Endothelial cell of umbilical vein (primary cell): ENCODE measurements around the gene TBC1D14. TPM values are rescaled to one million over a fixed set of nuclear protein-coding genes. Genes with fewer than 3 reads are reported as not detected.

Experiments
- BruUV-seq: library from RNA; stranded (reverse); fragments of 400-500 nt; replicated peaks from 2 replicates; lab custom pipeline; 2021; lab: Mats Ljungman, UMichigan
- CTCF ChIA-PET: fragments of 300-600, 350-600 bp; sonication (Branson Sonifier 250); formaldehyde crosslinking; loops from one replicate; lab custom pipeline; 2021; ENCODE audit warnings: antibody characterized with exemption, inconsistent platforms; lab: Charles Lee
- POLR2A ChIA-PET: fragments of 300-600, 350-600 bp; sonication (Branson Sonifier 250); formaldehyde crosslinking; loops from one replicate; lab custom pipeline; 2021; ENCODE audit warnings: antibody characterized with exemption, inconsistent platforms; lab: Charles Lee
- DNase-seq: peaks from one replicate; pipeline ENCODE4 v3.0.0-alpha.2; 2011; ENCODE audit warnings: low read depth, low spot score
- FAIRE-seq: peaks from 2 replicates; lab custom pipeline; 2011; peaks lifted over from hg19 to GRCh38; lab: Jason Lieb, UNC
- H2AFZ ChIP-seq: 2 replicates; pipeline ENCODE4 v1.6.0; 2012; ENCODE audit warnings: low read depth, low read length, control low read depth, inconsistent platforms
- H3K27ac ChIP-seq: 2 replicates; pipeline ENCODE4 v1.5.1; 2011; ENCODE audit warnings: low read depth, mild to moderate bottlenecking, control low read depth, low read length, moderate library complexity; ENCODE audit not compliant: insufficient read depth
- H3K27me3 ChIP-seq, 2 experiments: 2 replicates each; pipeline versions ENCODE4 v1.6.0 to v1.6.1; 2011; ENCODE audit warnings: low read length in 2 of 2, mixed read lengths in 1 of 2; ENCODE audit not compliant: control insufficient read depth in 2 of 2, insufficient read depth in 2 of 2
- H3K36me3 ChIP-seq, 2 experiments: 2 replicates in 1 of 2; 3 replicates in 1 of 2; pipeline ENCODE4 v1.5.1; 2011; ENCODE audit warnings: low read length in 2 of 2, mild to moderate bottlenecking in 1 of 2, moderate library complexity in 1 of 2; ENCODE audit not compliant: control insufficient read depth in 2 of 2, insufficient read depth in 2 of 2; ENCODE audit errors: extremely low read depth in 1 of 2
- H3K4me1 ChIP-seq: 3 replicates; pipeline ENCODE4 v1.5.1; 2011; ENCODE audit warnings: mild to moderate bottlenecking, low read length; ENCODE audit not compliant: control insufficient read depth, insufficient read depth; ENCODE audit errors: extremely low read depth
- H3K4me2 ChIP-seq: 2 replicates; pipeline ENCODE4 v1.6.1; 2011; ENCODE audit warnings: low read length, control low read depth, mixed read lengths; ENCODE audit not compliant: insufficient read depth
- H3K4me3 ChIP-seq, 3 experiments: fragments of 200-600 bp in 1 of 3; sonication (generic), shearing (Covaris generic) in 1 of 3; replicated peaks in 1 of 3; 2 replicates each; pipeline ENCODE4 v1.5.1; 2011 to 2016; ENCODE audit warnings: control low read depth in 3 of 3, low read length in 3 of 3, mild to moderate bottlenecking in 2 of 3, inconsistent platforms in 1 of 3, low read depth in 1 of 3, moderate library complexity in 1 of 3; ENCODE audit not compliant: insufficient read depth in 1 of 3
- H3K79me2 ChIP-seq: 2 replicates; pipeline ENCODE4 v1.6.0; 2012; ENCODE audit warnings: low read length, inconsistent platforms; ENCODE audit not compliant: control insufficient read depth, insufficient read depth
- H3K9ac ChIP-seq: replicated peaks from 2 replicates; pipeline ENCODE3; 2011; ENCODE audit warnings: low read length, control low read depth; ENCODE audit not compliant: insufficient read depth; ENCODE audit errors: extremely low read depth
- H3K9me1 ChIP-seq: replicated peaks from 3 replicates; pipeline ENCODE4 v1.6.0; 2011; ENCODE audit warnings: mild to moderate bottlenecking, low read length; ENCODE audit not compliant: control insufficient read depth, insufficient read depth; ENCODE audit errors: extremely low read depth
- H3K9me3 ChIP-seq: replicated peaks from 2 replicates; pipeline ENCODE4 v1.5.1; 2012; ENCODE audit warnings: low read length, inconsistent platforms; ENCODE audit not compliant: control insufficient read depth, insufficient read depth
- H4K20me1 ChIP-seq: replicated peaks from 2 replicates; pipeline ENCODE3; 2011; ENCODE audit warnings: mild to moderate bottlenecking, low read length; ENCODE audit not compliant: control insufficient read depth, insufficient read depth; ENCODE audit errors: extremely low read depth
- CTCF ChIP-seq, 2 donors: IDR thresholded peaks; 1 replicate in 1 of 2; 2 replicates in 1 of 2; pipeline ENCODE4 v1.5.1; 2011; ENCODE audit warnings: low read length in 2 of 2, mild to moderate bottlenecking in 2 of 2, moderate library complexity in 2 of 2, control low read depth in 1 of 2, inconsistent platforms in 1 of 2, low read depth in 1 of 2; ENCODE audit not compliant: insufficient read depth in 1 of 2; ENCODE audit errors: extremely low read depth in 1 of 2
- EZH2 ChIP-seq: IDR thresholded peaks from 2 replicates; pipeline ENCODE4 v1.6.1; 2012; ENCODE audit warnings: borderline replicate concordance, low read depth, mild to moderate bottlenecking, moderate library complexity, low read length, inconsistent platforms; ENCODE audit not compliant: severe bottlenecking
- GATA2 ChIP-seq: IDR thresholded peaks from 2 replicates; pipeline ENCODE4 v1.7.0; 2011; ENCODE audit warnings: low read depth, mild to moderate bottlenecking, moderate library complexity, mixed read lengths, low read length; ENCODE audit not compliant: insufficient read length, insufficient read depth
- dilution Hi-C: fragments of 300-500 bp; cut with MboI; formaldehyde crosslinking; loops from one replicate; pipeline ENCODE4 v1.15.0; 2019; ENCODE audit warnings: low sequenced_read_pairs; ENCODE audit not compliant: extremely low pct_ligation_motif_present
- intact Hi-C: fragments of 100-400 bp; cut with micrococcal nuclease; formaldehyde crosslinking; loops from one replicate; pipeline ENCODE4 v1.10.0; 2022
- polyA plus RNA-seq, 4 experiments: library from polyadenylated mRNA; depleted of rRNA in 3 of 4; stranded (reverse) in 3 of 4; unstranded in 1 of 4; fragments of >200 nt; gene quantifications; 2 replicates each; pipeline versions ENCODE4 v1.2.1 to v1.2.3, GENCODE V29; 2011 to 2012; ENCODE audit warnings: missing spikeins in 1 of 4
- total RNA-seq: library from RNA; stranded (reverse); gene quantifications from 2 replicates; pipeline ENCODE4 v1.2.3, GENCODE V29; 2021

TBC1D14 gene
- total and polyA plus RNA-seq, 2 donors (not counting 3 experiments of a cell fraction or from before 2014, with no cell fraction given), result 23.7 to 24.8 TPM

DNA sequence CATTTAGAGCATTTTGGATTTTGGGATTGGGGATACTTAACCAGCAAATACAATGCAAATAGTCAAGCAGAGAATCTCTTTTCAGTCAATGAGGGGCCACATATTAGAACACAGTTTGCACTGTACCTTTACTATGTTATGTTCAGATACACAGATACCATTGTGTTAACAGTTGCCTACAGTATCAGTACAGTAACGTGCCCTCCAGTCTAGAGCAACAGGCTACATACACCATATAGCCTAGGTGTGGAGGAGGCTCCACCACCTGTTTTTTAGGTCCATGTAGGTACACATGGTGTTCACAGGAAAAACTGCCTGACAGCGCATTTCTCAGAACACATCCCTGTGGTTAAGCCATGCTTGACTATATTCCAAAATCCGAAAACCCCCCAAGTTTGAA, 149.2 kb downstream of the TBC1D14 start:
- H4K20me1 ChIP-seq, result no peaks in the 10 kb centered on the region
- no peak for FAIRE-seq
- POLR2A ChIA-PET, result no interaction called here

More for the DNA sequence above, 149.2 kb downstream of the TBC1D14 start:
- no TSS peak for BruUV-seq
- H3K4me2 ChIP-seq, result no peak overlapping the region
- intact Hi-C loops (no loop called here), dilution Hi-C loops (no loop called here)
- H3K36me3 ChIP-seq, result peaks cover 24 to 35% of the 10 kb centered on the region in 2 experiments
- H3K9me3 ChIP-seq, result no peaks in the 10 kb centered on the region
- no peaks in the 10 kb centered on the region for H3K9me1 ChIP-seq
- TF ChIP-seq CTCF (IDR thresholded peaks at IDR 0.05; ENCODE audit: extremely low read depth in 1 of 2, insufficient read depth in 1 of 2, low read depth in 1 of 2, low read length in 2 of 2) (no peak), EZH2 (no peak), GATA2 (no peak)
- H2AFZ ChIP-seq, result no peak overlapping the region
- peaks cover 14% of the 10 kb centered on the region for H3K79me2 ChIP-seq
- peaks cover 13% of the 10 kb centered on the region for H3K4me1 ChIP-seq
- no peak for DNase-seq
- no peak overlapping the region for H3K9ac ChIP-seq
- no peak overlapping the region for H3K4me3 ChIP-seq
- no peak overlapping the region for H3K27ac ChIP-seq
- CTCF ChIA-PET, result interaction anchor here (1.4 to 1.5 kb wide), 2 partner anchors 9 to 16 kb away, joined by 5 read pairs; partner anchors contain the start of gene TADA2B
- no peaks in the 10 kb centered on the region for H3K27me3 ChIP-seq
